Stimulated activated CD8-positive, alpha-beta memory T cell treated with anti-CD3 and anti-CD28 coated beads, Interleukin-12 subunit alpha, Interleukin-12 subunit beta, amount 100 ng/mL, for 4 hours (primary cell): Measurements from ENCODE around the gene PIWIL4.
"Not testable (repeated sequence)": the region's sequence is repeated elsewhere in the genome, so short reads cannot be mapped to it uniquely, and the experiment has no call there.

Experiments used
- DNase-seq: peaks from one replicate; pipeline ENCODE4 v3.0.0-alpha.2; 2020; ENCODE audit warnings: low read depth

Gene PIWIL4

DNA sequence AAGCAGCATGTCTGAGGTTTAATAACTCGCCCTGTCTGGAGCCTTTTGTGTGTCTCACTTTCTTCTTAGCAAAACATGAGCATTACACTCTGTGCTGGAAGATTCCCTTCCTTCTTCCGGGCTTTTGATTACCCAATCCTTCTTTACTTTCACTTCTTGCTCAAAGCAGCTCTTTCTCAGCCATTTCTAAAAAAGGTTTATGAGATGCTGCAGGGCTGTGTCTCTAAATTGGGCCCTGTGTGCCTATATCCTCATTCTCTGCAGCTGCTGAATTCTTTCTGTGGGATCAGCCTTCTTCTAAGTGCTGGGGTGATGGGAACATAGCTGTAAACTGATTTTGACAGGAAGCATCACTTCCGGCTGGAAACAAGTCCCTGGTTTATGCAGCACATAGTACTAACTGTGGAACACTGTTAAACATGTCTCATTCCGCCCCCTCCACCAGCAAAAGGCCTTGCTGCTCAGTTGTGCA lies 71.8 kb downstream of the PIWIL4 start:
- DNase-seq = no peak

- DNase-seq = no peak
Observed at GRCh38 chr11:94639901-94640721, 72.9 kb downstream of the PIWIL4 start.

GRCh38 chr11:94641167-94641761 lies 74.1 kb downstream of the PIWIL4 start:
- no peak for DNase-seq

- not testable (repeated sequence) for DNase-seq
Observed at GRCh38 chr11:94643186-94643585, 76.0 kb downstream of the PIWIL4 start.

GRCh38 chr11:94647926-94648325 lies 80.8 kb downstream of the PIWIL4 start:
- DNase-seq = no peak

- no peak for DNase-seq
Observed at GRCh38 chr11:94648789-94649188, 81.6 kb downstream of the PIWIL4 start.

- no peak for DNase-seq
Observed at GRCh38 chr11:94649254-94649653, 82.1 kb downstream of the PIWIL4 start.

GRCh38 chr11:94649964-94650623 lies 82.9 kb downstream of the PIWIL4 start:
- no peak for DNase-seq

DNA sequence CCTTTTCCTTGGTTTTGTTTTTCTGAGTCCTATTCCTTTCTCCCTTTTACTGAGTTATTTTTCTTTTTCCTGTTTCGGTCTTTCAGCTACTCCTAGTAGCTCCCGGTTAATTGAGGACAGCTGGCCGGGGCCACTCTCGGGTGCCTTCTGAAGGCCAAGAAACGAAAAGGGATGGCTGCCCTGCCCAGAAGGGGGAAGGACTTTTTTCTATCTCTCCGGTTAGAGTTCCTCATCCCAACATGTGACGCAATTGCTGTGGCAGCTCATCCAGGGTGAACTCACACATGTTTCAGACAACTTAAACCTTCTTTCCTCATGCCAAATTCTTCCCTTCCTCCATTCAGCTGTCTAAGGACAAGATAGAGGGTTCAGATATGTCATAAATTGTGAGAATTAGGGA lies 83.6 kb downstream of the PIWIL4 start:
- no peak for DNase-seq

DNA sequence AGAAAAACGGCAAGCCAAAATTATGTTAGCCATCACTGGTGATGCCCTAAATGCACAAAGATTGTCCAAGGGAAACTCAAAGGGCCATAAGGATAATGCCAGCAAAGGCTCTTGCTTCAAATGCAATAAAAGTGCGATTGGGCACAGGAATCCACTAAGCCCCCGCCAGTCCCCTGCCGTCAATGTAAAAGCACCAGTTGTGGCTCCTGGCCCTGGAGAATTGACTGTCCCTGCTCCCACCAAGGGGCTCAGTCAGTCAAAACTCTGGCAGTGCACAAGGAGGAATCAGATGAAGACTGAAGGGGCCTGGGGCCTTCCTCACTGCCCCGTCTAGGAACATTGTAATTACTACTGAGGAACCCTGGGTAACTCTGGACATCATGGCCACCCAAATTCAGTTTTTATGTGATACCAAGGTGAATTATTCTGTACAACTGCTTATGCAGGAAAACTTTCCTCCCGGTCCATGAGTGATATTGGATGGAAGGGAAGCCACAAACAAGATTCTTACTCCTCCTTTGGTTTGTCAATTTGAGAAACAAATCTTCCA lies 85.6 kb downstream of the PIWIL4 start:
- no peak for DNase-seq

DNA sequence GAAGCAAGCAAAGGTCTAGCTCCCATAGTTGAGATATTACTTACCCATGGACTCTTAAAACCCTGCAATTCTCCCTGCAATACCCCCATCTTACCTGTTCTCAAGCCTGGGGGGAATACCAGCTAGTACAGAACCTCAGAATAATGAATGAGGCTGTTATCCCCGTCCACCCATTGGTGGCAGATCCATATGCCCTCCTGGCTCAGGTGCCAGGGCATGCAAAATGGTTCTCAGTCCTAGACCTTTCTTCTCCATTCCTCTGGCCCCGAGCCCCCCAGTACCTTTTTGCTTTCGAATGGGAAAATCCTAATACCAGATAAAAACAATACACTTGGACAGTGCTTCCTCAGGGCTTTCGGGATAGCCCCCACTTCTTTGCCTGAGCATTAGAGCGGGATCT lies 86.4 kb downstream of the PIWIL4 start:
- DNase-seq = no peak

GRCh38 chr11:94654201-94654600 lies 87.0 kb downstream of the PIWIL4 start:
- no peak for DNase-seq

DNA sequence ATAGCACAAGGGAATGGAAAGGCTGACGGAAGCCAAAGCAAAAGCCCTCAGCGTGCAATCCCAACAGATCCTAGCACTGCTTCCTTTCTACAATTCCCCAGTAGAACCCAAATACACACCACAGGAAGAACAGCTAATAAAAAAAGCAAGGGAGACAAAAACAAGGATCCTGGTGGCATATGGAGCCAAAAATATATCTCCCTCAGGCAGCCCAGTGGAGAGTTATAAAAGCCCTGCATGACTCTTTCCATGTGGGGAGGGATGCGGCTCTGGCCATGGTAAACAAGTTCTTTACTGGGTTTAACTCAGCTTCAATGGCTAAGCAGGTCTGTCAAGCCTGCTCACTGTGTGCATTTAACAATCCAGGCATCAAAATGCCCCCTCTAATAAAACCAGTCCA lies 88.1 kb downstream of the PIWIL4 start:
- no peak for DNase-seq

- no peak for DNase-seq
Observed at GRCh38 chr11:94655956-94656355, 88.8 kb downstream of the PIWIL4 start.

GRCh38 chr11:94656968-94657367 lies 89.8 kb downstream of the PIWIL4 start:
- DNase-seq = no peak

- DNase-seq = no peak
Observed at GRCh38 chr11:94657629-94658028, 90.5 kb downstream of the PIWIL4 start.

DNA sequence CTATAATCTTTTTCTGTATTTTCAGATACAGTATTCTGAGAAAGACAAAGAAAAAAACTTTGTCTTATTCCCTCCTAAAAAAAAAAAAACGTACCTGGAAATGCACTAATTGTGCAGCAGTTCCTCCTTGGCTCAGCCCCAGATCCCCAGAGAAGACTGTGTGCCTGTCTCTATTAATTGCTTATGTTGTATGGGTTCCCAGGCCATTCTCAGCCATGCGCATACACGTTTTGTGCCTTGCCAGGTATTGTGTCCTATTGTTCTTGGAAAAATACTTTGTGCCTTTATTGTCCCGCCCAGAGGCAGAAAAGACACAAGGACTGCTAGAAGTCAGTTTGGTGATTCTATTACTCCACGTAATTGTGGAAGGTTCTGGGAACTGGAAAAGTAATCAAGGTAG lies 91.2 kb downstream of the PIWIL4 start:
- DNase-seq = no peak

GRCh38 chr11:94658888-94659287 lies 91.7 kb downstream of the PIWIL4 start:
- DNase-seq = no peak

GRCh38 chr11:94661444-94661843 lies 94.3 kb downstream of the PIWIL4 start:
- DNase-seq = no peak

DNA sequence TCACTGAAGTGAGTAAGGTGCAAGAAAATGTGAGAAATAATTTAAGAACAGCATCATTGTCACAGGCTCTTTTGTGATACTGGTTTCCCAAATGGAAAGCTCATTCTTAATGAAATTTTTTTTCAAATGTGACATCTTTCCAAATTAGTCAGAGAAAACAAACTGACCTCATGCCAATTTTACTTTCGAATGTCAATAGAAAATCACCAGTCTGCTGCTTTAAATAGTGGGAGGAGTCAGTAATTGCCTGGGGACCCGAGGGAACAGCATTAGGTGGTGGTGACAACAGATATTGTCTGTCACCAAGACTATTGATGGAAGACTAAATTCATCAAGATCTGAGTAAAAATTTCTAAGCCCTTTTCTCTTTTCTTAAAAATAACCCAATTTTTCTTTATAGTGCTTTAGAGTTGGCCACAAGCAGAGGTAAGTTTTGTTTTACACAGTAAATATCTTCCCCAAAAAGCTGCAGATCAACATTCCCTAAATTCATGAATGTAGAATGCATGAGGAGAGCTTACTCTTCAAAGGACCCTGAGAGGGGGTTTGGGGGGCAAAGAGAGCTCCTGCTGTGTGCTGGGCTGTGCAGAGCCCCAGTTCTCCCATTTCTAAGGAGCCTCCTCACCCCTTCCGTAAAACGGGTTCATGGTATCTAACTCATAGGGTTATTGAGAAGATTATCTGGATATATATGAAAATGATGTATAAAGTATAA lies 95.1 kb downstream of the PIWIL4 start:
- no peak for DNase-seq

GRCh38 chr11:94662846-94663390 lies 95.8 kb downstream of the PIWIL4 start:
- no peak for DNase-seq

DNA sequence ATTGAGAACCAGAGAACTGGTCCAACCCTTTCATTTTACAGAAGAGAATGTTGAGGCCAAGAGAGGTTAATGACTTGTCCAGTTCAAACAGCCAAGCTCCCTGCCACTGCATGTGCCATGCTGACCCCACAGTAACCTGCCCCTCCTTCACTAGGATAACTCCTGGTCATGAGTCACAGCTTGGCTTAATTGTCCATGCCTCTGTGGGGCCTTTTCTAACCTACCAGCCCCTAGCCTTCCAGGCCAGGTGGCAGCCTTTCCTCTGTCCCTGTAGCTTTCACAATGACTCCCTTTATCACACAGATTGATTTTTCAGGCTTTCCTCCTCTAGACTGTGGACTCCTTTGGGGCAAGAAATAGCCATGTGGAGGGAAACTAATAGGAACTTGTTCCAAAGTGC lies 97.2 kb downstream of the PIWIL4 start:
- DNase-seq = no peak
